Esophagus muscularis mucosa (tissue), 4 donors: Measurements from ENCODE around the gene CYP39A1. TPM values are rescaled to one million over a fixed set of nuclear protein-coding genes. Genes with fewer than 3 reads are reported as not detected.

Experiments used
- DNase-seq: peaks from one replicate; pipeline ENCODE4 v3.0.0-alpha.2; 2017; ENCODE audit errors: extremely low spot score
- H3K27ac ChIP-seq, 4 donors: fragments of 200-600 bp; sonication (generic); replicated peaks in 1 of 4; 1 replicate in 3 of 4; 2 replicates in 1 of 4; pipeline ENCODE4 v1.5.1; 2016 to 2019; ENCODE audit warnings: mild to moderate bottlenecking in 1 of 4
- H3K27me3 ChIP-seq, 4 donors: fragments of 200-600 bp; sonication (generic); one replicate each; pipeline versions ENCODE4 v1.5.1 to v1.6.0; 2016 to 2019
- H3K36me3 ChIP-seq, 4 donors: fragments of 200-600 bp; sonication (generic); one replicate each; pipeline ENCODE4 v1.5.1; 2016 to 2019
- H3K4me1 ChIP-seq, 4 donors: fragments of 200-600 bp; sonication (generic); one replicate each; pipeline ENCODE4 v1.5.1; 2016 to 2019
- H3K4me3 ChIP-seq, 4 donors: fragments of 200-600 bp; sonication (generic); 1 replicate in 2 of 4; 2 replicates in 2 of 4; pipeline ENCODE4 v1.5.1; 2016 to 2019; ENCODE audit warnings: mild to moderate bottlenecking in 4 of 4, moderate library complexity in 1 of 4
- H3K9me3 ChIP-seq, 4 donors: fragments of 200-600 bp; sonication (generic); 1 replicate in 3 of 4; 2 replicates in 1 of 4; pipeline ENCODE4 v1.5.1; 2016 to 2019
- CTCF ChIP-seq, 3 experiments: fragments of 200-600 bp in 2 of 3; fragments of 450-650 bp in 1 of 3; sonication (generic) in 2 of 3; IDR thresholded peaks; one replicate each; pipeline ENCODE4 v1.5.1; 2017 to 2019; ENCODE audit warnings: antibody characterized with exemption in 3 of 3, mild to moderate bottlenecking in 2 of 3, moderate library complexity in 1 of 3
- EP300 ChIP-seq: sonication (generic); formaldehyde crosslinking; IDR thresholded peaks from one replicate; pipeline ENCODE4 v1.6.1; 2017; ENCODE audit warnings: antibody characterized with exemption
- POLR2A ChIP-seq: fragments of 450-650 bp; IDR thresholded peaks from one replicate; pipeline ENCODE4 v1.6.1; 2017; ENCODE audit warnings: antibody characterized with exemption, moderate library complexity, mild to moderate bottlenecking, low read depth
- POLR2AphosphoS5 ChIP-seq, 2 donors: sonication (generic); formaldehyde crosslinking; IDR thresholded peaks; one replicate each; pipeline ENCODE4 v1.6.1; 2017; ENCODE audit warnings: antibody characterized with exemption in 2 of 2
- WGBS: methylation state at CpG from one replicate; pipeline ENCODE4 v1.1.5; 2018; 5-methylcytosine and 5-hydroxymethylcytosine counted together
- intact Hi-C: fragments of 100-400 bp; cut with DNase I; formaldehyde crosslinking; loops from one replicate; pipeline ENCODE4 v1.15.1; 2023
- total RNA-seq, 4 donors: library from RNA; depleted of rRNA; stranded (reverse); fragments of >200 nt; gene quantifications; one replicate each; pipeline versions ENCODE4 v1.1.0 to v1.2.1, GENCODE V29; 2016

The CYP39A1 gene
- total RNA-seq, 4 donors from 2014 or later, result 7.0 to 10.4 (median 7.8) TPM

GRCh38 chr6:46510651-46511050, 142.0 kb downstream of the CYP39A1 start:
- no peak for DNase-seq
- TF ChIP-seq POLR2A, result no peak
- TF ChIP-seq POLR2AphosphoS5 (IDR thresholded peaks at IDR 0.05), result peak in 1 of 2 donors; percentile 6
- TF ChIP-seq CTCF (IDR thresholded peaks at IDR 0.05), result no peak
- H3K36me3 ChIP-seq, result no peaks in the 10 kb centered on the region
- peaks cover 16 to 62% (median 34%) of the 10 kb centered on the region in 4 donors for H3K4me1 ChIP-seq
- H3K27ac ChIP-seq, result peak overlapping the region; percentile 28 to 52 (median 48)
- H3K27me3 ChIP-seq, result no peaks in the 10 kb centered on the region
- no peaks in the 10 kb centered on the region for H3K9me3 ChIP-seq
- no peak overlapping the region for H3K4me3 ChIP-seq
- intact Hi-C loops, result no loop called here

- WGBS, result 70% methylated on average over 4 of the region's 4 CpGs
- Histone ChIP-seq H3K36me3 (no peaks in the 10 kb centered on the region), H3K9me3 (no peaks in the 10 kb centered on the region), H3K27me3 (no peaks in the 10 kb centered on the region), H3K27ac (peak overlapping the region; percentile 28 to 52 (median 48)), H3K4me3 (no peak overlapping the region), H3K4me1 (peaks cover 16 to 65% (median 34%) of the 10 kb centered on the region in 4 donors)
- intact Hi-C loops, result no loop called here
- TF ChIP-seq CTCF (IDR thresholded peaks at IDR 0.05) (no peak), POLR2A (no peak), EP300 (no peak), POLR2AphosphoS5 (IDR thresholded peaks at IDR 0.05) (no peak)
- DNase-seq, result no peak
These were observed 142.6 kb downstream of the CYP39A1 start for GRCh38 chr6:46509981-46510510.

- no peak overlapping the region for H3K4me3 ChIP-seq
- H3K9me3 ChIP-seq, result no peaks in the 10 kb centered on the region
- TF ChIP-seq EP300 (no peak), POLR2AphosphoS5 (IDR thresholded peaks at IDR 0.05) (no peak), POLR2A (no peak), CTCF (IDR thresholded peaks at IDR 0.05) (no peak)
- 59% methylated on average over 4 of the region's 4 CpGs for WGBS
- peaks cover 16 to 65% (median 34%) of the 10 kb centered on the region in 4 donors for H3K4me1 ChIP-seq
- H3K36me3 ChIP-seq, result no peaks in the 10 kb centered on the region
- intact Hi-C loops, result no loop called here
- no peaks in the 10 kb centered on the region for H3K27me3 ChIP-seq
- DNase-seq, result no peak
- peak overlapping the region in 2 of 4 donors; percentile 4 to 49 for H3K27ac ChIP-seq
These were observed 143.6 kb downstream of the CYP39A1 start for GRCh38 chr6:46509063-46509462.

GRCh38 chr6:46507426-46507825, 145.2 kb downstream of the CYP39A1 start:
- H3K27ac ChIP-seq, result no peak overlapping the region
- no peak for DNase-seq
- no peak overlapping the region for H3K4me3 ChIP-seq
- H3K4me1 ChIP-seq, result peaks cover 16 to 64% (median 35%) of the 10 kb centered on the region in 4 donors
- no peaks in the 10 kb centered on the region for H3K36me3 ChIP-seq
- TF ChIP-seq EP300 (no peak), POLR2AphosphoS5 (IDR thresholded peaks at IDR 0.05) (no peak), POLR2A (no peak)
- no peaks in the 10 kb centered on the region for H3K9me3 ChIP-seq
- H3K27me3 ChIP-seq, result no peaks in the 10 kb centered on the region
- intact Hi-C loops, result no loop called here

GRCh38 chr6:46505693-46506512, 146.7 kb downstream of the CYP39A1 start:
- WGBS, result 82% methylated on average over 7 of the region's 7 CpGs
- TF ChIP-seq POLR2AphosphoS5 (IDR thresholded peaks at IDR 0.05), result no peak
- no peak for TF ChIP-seq CTCF (IDR thresholded peaks at IDR 0.05)
- TF ChIP-seq EP300, result no peak
- TF ChIP-seq POLR2A, result no peak
- no peak overlapping the region for H3K27ac ChIP-seq
- peaks cover 12 to 58% (median 27%) of the 10 kb centered on the region in 4 donors for H3K4me1 ChIP-seq
- H3K4me3 ChIP-seq, result no peak overlapping the region
- no peak for DNase-seq
- no peaks in the 10 kb centered on the region for H3K36me3 ChIP-seq
- H3K27me3 ChIP-seq, result no peaks in the 10 kb centered on the region
- intact Hi-C loops, result no loop called here
- no peaks in the 10 kb centered on the region for H3K9me3 ChIP-seq
